Eye (tissue), 1 donor: ENCODE results near the gene MAP3K14.

Experiments used
- DNase-seq: peaks from one replicate; pipeline ENCODE4 v3.0.0-alpha.2; 2015

The MAP3K14 gene

GRCh38 chr17:45231481-45232116 is 85.2 kb downstream of the MAP3K14 start:
- DNase-seq = no peak

GRCh38 chr17:45230787-45231480 is 85.9 kb downstream of the MAP3K14 start:
- DNase-seq = peak; percentile 45

DNA sequence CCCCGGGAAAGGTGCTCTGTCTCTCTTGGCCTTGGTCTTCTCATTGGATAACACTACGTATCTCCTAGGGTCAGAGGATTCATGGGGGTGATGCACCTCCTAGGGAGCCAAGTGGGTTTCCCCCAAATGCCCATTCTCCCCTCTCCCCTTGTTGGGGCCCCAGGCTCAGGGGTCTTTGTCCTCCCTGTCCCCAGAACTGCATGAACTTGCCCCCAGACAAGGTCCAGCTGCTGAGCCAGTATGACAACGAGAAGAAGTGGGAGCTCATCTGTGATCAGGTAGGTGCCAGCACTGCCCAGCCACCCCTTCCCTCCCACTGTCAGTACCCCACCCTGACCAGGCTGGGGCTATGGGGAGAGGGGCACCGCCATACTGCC is 86.4 kb downstream of the MAP3K14 start:
- no peak for DNase-seq

DNA sequence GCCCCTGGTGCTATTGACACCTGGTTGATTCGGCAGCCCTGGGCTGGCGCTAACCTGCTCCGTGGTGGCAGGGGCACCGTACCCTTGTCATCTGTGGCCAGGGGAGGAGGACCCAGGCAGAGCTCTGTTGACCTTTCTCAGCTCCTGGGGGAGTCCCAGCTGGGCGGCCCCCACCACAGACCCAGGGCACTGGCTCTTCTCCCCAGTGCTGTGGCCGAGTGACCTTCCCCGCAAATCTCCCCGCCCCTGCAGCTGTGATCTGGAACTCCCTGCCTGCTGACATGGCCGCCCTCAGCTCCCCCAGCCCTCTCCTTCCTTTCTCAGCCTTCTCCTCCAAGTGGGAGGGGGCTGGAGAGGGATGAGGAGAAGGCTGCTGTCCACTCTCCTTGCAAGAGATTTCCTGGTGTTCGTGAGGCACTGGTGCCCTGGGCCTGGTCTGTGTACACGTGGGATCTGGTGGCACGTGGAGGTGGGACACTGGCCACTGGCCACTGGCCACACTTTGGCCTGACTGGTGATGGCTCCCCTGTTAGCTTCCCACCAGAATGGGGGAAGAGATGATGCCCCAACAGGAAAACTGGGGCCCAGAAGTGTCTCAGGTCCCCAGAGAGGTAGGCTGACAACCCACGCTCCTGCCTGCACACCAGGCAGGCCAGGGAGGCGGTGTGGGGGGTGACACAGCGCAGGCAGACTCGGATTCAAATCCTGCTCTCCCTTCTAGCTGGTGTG is 87.0 kb downstream of the MAP3K14 start:
- DNase-seq = no peak

DNA sequence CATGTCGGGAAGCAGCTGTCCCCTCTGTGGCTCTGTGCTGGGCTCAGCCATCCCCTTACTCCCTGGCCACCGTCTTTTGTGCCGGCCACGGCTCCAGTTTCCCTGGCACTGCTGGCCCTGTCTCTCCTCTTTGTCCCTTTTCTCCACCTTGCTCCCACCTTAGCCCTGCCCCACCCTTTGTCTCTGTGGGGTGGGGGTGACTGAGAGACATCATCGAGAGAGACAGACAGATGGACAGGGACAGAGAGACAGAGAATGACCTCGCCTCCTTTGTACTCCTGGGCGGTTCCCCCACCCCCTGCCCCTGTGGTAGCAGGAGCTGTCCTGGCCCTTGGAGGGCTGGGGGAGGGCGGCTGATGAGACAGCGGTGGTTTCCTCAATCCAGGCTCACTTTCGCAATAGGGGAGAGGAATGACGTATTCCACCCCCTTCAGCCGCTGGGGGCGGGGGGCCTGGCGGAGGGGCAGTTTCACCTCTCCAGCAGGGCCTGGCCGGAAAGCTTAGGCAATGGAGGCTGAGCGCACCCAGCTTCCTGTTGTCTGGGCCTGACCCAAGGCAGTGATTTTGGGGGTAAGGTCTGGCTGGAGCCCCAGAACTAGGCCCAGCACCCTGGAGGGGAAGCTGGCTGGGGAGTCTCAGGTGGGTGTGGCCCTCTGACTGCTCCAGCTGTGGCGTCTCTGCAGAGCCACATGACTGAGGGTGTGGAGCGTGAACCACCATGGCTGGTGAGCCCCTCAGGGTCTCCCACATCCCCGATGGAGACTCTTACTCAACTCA is 87.9 kb downstream of the MAP3K14 start:
- DNase-seq = peak; percentile 41

- no peak for DNase-seq
Observed at GRCh38 chr17:45227926-45228762, 88.7 kb downstream of the MAP3K14 start.

DNA sequence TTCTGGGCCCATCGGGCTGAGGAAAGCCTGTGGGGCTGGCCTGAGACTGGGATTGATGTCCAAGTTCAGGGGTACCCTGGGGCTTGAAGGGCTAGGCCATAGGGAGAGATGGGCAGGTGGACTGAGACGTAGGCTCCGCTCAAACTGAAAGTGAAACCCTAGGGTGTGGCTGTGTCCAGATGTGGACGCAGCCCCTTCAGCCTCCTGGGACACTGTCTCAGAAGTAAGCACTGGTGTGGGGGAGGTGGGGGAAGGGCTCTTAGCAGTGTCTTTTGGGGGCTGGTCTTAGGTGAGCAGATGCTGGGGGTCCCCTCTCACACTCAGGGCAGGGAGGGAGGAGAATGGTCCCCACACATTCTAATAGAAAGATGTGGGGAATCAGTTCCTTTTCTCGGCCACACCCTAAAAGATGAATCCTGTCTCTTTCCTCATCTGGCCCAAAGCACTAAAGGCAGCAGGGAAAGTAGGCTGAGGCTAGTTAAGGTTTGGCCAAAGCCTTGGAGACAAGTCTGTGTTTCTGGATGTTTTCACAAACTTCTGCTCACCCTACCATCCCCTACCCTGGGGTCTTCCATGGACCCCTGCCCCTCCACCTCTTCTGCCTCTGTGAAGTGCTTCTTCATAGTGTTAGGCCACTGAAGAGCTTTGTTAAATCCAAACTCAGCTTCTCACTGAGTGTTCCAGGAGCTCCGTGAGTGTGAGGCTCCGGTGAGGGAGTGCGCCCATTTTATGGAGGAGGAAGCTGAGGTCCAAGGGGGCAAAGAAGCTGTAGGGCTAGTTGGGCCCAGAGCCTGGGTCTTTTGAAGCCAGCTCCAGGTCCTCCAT is 89.5 kb downstream of the MAP3K14 start:
- no peak for DNase-seq

- no peak for DNase-seq
Observed at GRCh38 chr17:45226576-45226975, 90.2 kb downstream of the MAP3K14 start.

DNA sequence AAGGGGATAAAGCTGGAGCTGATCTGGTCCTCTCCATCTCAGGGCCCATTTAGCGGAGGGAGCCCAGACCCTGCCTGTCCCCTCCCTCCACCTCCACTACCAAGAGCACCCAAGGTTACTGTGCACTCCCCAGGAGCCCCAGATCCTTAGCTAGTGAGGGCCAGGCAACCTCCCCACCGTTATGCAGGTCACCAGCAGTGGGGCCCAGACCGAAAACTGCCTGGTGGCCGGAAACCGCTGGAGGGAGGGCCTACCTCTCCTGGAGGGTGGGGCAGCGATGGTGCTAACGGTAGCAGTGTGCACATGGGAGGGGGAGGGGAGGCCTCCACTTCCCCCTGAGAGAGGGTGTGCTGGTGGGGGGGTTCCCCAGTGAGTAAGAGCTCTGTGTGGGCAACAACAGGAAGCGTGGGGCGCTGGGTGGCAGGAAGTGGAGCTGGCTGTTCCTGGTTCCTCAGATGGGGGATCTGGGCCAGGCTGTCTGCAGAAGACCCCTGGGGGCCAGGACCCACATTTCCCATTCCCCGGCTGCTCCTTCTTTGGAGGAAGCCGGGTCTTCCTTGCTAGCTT is 90.8 kb downstream of the MAP3K14 start:
- DNase-seq = no peak

- DNase-seq = no peak
Observed at GRCh38 chr17:45225051-45225700, 91.6 kb downstream of the MAP3K14 start.

GRCh38 chr17:45224671-45225050 is 92.2 kb downstream of the MAP3K14 start:
- no peak for DNase-seq

- no peak for DNase-seq
Observed at GRCh38 chr17:45223539-45224528, 93.0 kb downstream of the MAP3K14 start.

DNA sequence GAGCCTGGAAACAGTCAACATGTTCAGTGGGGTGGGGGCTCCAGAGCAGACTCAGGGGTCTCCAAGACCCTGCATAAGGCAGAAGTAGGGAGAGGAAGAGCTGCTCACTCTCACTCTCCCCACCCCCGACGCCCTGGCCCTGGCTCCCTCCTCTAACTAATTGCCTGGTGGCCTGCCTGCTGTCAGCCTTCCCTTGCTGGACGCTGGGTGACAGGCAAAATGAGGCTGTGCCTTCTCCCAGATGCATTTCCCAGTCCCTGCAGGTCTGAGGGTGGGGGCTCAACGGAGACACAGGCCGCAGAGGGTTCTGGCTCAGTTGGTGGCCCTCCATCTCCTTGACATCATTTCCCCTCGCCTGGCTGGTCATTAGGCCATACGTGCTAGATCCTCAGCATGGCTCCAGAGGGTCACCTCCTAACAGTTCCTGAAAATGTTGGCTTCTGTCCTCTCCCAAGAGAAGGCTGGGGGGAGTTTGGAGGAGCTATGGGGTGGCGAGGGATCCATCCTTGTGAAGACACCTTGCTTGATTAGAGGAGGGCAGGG is 93.8 kb downstream of the MAP3K14 start:
- peak; percentile 29 for DNase-seq

- DNase-seq = no peak
Observed at GRCh38 chr17:45222289-45222995, 94.4 kb downstream of the MAP3K14 start.

- no peak for DNase-seq
Observed at GRCh38 chr17:45222014-45222288, 94.9 kb downstream of the MAP3K14 start.

GRCh38 chr17:45221081-45222013 is 95.5 kb downstream of the MAP3K14 start, which contains the start of gene FMNL1:
Gene FMNL1 (plus strand): TSS chr17:45221885. CDS start chr17:45222125, 240 bp downstream.
- DNase-seq = peak; percentile 67

DNA sequence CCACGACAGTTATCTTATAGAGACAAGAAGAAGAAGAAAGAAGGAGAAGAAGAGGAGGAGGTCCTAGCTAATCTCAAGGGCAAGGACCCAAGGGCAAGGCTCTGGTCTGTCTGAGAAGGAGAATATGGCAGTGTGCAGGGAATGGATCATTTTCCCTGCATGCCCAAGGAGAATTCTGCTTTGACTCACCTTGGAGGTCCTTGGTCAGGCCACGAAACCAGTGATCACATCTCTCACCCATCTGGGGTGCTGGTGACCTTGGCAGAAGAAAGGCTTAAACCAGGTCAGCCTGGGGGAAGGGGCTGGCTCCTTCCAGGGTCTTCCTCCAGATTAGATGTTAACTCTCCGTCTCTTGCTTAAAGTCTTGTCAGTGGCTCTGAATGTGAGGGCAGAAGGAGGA is 96.7 kb downstream of the MAP3K14 start:
- no peak for DNase-seq
